Sigmoid colon (tissue), 4 donors: Measurements from ENCODE around the gene GPC6.

ENCODE experiments used
- CTCF ChIP-seq, 4 experiments: fragments of 450-650 bp in 3 of 4; fragments of 200-600 bp in 1 of 4; IDR thresholded peaks; one replicate each; pipeline ENCODE4 v1.5.1; 2016 to 2019; ENCODE audit warnings: antibody characterized with exemption in 4 of 4, mild to moderate bottlenecking in 3 of 4, moderate library complexity in 2 of 4
- POLR2AphosphoS5 ChIP-seq, 4 donors: sonication (generic); formaldehyde crosslinking; IDR thresholded peaks; one replicate each; pipeline ENCODE4 v1.6.1; 2017; ENCODE audit warnings: antibody characterized with exemption in 4 of 4

GRCh38 chr13:94188201-94188854, 961.7 kb downstream of the GPC6 start:
- TF ChIP-seq CTCF (IDR thresholded peaks at IDR 0.05): no peak
- no peak for TF ChIP-seq POLR2AphosphoS5 (IDR thresholded peaks at IDR 0.05)
